GM18870 (cell line): Measurements from ENCODE around the gene KRT85.
"Not testable (repeated sequence)": the region's sequence is repeated elsewhere in the genome, so short reads cannot be mapped to it uniquely, and the experiment has no call there.

Source experiments
- ATAC-seq: cut with Tn5 transposase; IDR thresholded peaks from one replicate; pipeline ENCODE4 v1.9.1; 2021; ENCODE audit warnings: moderate library complexity; ENCODE audit not compliant: unreplicated experiment

Gene KRT85

DNA sequence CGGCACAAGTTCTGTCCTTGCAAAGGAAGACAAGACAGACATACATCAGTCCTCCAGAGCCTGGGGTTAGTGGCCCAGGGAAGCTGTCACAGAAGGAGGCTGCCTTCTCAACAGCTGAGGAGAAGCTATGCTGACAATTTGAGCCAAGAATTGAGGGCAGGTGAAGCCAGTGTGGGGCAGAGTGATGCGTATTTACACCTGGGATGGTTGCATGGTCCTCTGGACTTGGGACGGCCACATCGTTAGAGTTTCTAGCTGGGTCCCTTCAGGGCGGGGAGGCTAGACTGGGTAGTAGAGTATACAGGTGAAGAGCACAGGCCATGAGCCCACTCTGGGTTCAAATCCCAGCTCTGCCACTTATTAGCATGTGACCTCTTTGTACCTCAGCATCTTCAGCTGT, 16.5 kb downstream of the KRT85 start:
- no peak for ATAC-seq

- no peak for ATAC-seq
These were observed 17.2 kb downstream of the KRT85 start for GRCh38 chr12:52350021-52350620.

DNA sequence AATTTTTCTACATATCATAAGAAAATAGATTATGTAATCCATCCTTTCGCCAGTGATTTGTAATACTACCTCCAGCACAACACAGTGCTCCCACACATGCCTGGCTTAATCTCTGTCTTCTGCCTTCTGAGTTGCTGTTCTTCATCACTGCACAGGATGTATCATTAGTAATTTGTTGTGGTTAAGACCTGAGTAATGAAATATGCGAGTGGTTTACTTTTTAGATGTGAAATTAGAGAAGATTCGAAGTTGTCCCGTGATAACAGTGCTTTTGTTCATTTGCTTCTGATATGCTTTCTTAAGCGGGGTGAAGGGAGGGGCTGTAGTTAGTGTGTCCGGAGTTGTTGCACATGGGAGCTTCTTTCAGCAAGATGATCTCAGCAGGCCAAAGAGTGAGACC, 18.1 kb downstream of the KRT85 start:
- no peak for ATAC-seq

- no peak for ATAC-seq
These were observed 19.4 kb downstream of the KRT85 start for GRCh38 chr12:52347551-52348510.

- no peak for ATAC-seq
These were observed 20.3 kb downstream of the KRT85 start for GRCh38 chr12:52347016-52347415.

GRCh38 chr12:52346593-52346992, 20.7 kb downstream of the KRT85 start:
- ATAC-seq: no peak

DNA sequence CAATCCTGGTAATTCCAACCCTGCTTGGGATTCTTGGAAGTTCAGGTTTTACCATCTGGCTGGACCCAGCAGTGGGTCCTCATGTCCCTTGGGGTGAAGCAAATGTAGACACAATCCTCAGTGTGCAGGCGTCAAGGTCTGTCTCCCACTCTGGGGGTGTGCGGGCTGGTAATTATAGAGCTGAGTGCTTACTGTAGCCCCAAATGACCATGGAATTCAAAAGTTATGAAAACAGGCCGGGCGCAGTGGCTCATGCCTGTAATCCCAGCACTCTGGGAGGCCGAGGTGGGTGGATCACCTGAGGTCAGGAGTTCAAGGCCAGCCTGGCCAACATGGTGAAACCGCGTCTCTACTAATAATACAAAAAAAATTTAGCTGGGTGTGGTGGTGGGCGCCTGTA, 22.2 kb downstream of the KRT85 start:
- ATAC-seq: not testable (repeated sequence)

DNA sequence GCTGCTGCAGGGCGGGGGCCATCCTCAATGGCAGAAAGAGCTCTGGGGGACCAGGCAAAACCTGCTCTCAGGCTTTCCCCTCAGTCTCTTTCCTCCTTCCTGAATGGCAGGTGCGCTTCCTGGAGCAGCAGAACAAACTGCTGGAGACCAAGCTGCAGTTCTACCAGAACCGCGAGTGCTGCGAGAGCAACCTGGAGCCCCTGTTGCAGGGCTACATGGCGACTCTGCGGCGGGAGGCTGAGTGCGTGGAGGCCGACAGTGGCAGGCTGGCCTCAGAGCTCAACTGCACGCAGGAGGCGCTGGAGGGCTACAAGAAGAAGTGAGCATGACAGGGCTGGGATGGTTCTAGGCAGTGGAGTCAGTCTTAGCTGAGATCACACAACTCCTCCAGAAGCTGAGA, 23.2 kb downstream of the KRT85 start:
- no peak for ATAC-seq

DNA sequence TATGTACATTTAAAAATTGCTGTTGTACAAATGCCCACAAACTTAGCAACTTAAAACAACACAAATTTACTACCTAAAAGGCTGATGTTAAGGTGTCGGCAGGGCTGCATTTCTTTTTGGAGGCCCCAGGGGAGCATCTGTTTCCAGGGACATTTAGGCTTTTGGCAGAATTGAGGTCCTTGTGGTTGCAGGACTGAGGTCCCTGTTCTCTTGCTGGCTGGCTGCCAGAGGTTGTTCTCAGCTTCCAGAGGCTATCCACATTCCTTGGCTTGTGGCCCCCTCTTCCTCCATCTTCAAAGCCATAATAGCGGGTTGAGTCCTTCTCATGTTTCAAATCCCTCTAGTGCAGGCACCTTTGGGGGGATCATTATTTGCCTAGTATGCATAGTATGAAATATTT, 23.7 kb downstream of the KRT85 start:
- ATAC-seq: no peak

DNA sequence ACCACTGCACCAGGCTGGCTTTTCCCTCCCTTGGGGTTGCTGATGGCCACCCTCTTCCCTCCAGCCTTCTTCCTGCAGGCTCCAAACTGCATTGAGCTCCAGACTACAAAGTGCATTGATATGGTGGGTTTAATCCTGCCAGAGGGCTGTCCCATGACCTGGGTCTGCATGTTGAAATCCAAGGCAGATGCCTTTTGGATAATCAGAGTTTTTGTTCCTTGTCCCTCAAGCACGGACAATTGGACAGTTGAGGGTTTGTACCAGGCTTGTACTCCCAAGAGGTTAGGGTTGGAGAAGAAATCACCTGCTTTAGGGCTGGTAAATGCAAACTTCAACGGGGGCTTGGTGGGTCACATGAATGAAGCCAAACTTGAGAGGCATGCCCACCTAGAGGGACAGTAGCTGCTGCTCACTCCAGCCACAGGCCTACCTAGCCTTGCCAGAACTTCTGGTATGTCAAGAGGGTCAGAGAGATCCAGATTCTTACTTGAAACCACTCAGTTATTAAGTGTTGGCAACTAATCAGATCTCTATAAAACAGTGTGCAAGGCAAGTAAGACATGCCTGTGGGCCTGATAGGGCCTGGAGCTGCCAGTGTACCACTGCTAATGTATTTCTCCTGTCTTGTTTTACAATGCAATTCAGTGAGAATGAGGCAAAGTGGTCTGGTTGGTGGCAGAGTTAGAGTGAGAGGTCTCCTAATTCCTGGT, 24.3 kb downstream of the KRT85 start:
- ATAC-seq: no peak

- no peak for ATAC-seq
These were observed 26.2 kb downstream of the KRT85 start for GRCh38 chr12:52341066-52341580.

DNA sequence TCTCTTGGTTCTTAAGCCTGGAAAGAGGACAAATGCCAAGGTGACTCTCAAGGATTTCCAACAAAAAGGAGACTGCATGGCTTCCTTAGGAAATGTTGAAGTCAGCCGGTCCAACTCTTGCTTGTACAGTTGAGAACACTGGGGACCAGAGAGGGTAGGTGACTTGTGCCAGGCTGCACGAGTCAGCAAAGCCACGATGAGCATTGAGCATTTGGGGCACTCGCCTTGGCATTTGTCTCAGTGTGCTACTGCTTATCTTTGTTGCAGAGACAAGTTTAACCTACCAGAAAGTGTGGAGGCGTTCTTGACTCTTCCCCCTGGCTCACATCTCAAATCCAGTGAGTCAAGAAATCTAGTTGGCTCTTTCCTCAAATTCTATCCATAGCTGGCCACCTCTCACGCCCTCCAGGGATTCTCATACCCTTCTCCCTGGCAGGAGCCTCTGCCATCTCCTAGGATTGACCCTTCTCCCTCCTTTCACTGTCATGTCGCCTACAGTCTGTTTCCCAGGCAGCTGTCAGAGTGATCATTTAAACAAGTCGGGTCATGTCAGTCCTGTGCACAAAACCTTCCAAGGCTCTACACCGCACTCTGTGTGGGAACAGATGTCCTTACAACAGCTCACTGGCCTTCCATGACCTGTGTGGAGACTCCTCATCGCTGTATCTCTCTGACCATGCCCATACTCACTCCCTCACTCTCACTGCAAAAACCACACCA, 28.9 kb downstream of the KRT85 start:
- no peak for ATAC-seq

DNA sequence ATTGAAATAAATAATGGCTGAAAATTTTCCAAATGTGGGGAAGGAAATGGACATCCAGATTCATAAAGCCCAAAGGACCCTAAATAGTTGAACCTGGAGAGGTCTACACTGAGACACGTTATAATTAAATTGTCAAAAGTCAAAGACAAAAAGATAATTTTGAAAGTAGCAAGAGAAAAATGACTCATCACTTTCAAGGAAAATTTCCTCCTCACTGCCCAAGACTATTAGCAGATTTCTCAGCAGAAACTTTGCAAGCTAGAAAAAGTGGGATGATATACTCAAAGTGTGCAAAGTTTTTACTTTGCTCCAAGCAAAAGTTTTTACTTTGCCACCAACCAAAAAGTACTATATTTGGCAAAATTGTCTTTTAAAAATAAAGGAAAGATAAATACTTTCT, 30.2 kb downstream of the KRT85 start:
- no peak for ATAC-seq

GRCh38 chr12:52336641-52337040, 30.6 kb downstream of the KRT85 start:
- no peak for ATAC-seq

DNA sequence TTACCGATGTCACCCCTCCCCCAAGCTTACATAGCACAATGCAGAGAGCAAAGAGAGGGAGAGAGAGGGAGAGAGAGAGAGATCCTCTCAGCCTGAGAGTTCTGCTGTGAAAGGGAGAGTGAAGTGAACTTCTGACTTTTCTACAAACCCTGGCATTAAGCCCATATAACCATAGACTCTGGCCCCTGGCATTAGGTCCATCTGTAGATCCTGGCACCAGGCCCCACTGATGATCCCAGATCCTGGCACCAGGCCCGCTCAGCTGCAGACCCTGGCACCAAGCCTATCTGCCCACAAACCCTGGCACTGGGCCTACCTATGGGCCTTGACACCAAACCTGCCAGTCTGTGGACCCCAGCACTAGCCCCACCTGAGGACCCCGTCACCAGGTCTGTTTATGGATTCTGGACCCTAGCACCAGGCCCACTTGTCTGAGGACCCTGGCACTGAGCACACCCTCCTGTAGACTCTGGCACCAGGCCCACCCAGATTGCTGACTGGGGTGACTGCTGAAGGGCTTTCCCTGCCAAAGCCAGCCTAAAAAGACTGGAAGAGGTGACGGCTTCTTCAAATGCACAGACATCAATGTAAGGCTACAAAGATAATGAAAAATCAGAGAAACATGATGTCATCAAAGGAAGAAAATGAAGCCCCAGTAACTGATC, 31.6 kb downstream of the KRT85 start:
- ATAC-seq: no peak

DNA sequence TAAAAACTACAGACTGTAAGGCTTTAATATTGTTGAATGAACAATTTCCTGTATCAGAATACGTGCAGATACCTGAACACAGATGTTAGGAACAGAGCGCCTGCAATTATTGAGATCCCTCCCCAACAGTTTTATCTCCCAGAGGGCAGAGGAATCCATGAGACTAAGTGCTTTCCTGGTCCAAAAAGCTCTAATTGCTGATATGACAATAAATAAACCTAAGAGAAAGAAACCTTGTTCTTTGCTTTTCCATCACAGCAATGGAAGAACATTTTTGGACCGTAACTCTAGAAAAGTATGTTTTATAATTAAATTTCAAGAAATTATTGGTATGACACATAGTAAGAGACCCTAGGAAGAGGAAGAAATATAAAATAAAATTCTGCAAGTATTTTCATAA, 33.1 kb downstream of the KRT85 start:
- ATAC-seq: no peak

- ATAC-seq: no peak
These were observed 34.0 kb downstream of the KRT85 start for GRCh38 chr12:52333321-52333720.

GRCh38 chr12:52332381-52332780, 34.9 kb downstream of the KRT85 start:
- no peak for ATAC-seq

DNA sequence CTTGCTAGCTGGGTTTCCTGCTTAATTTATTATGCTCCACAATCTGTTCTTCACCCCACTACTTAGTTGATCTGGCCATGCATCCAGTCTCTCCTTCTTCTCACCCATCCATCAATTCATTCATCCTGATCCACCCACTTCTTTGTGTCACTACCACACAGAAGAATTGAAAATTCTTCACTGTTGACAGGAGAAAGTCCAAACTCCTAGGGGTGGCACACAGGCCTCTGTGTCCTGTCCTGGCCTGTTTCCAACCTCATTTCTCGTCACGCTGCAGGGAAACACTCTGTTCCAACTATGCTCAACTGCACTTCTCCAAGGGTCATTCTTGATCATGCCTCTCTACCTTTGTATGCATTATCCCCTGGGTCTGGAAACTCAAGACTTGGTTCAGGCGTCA, 35.4 kb downstream of the KRT85 start:
- no peak for ATAC-seq

- ATAC-seq: no peak
These were observed 36.2 kb downstream of the KRT85 start for GRCh38 chr12:52331039-52331438.
